SH-SY5Y (cell line): ENCODE data around the gene MFN2.

Experiments used
- GATA2 ChIP-seq: IDR thresholded peaks from 2 replicates; pipeline ENCODE4 v1.6.1; 2011; ENCODE audit warnings: mild to moderate bottlenecking, low read depth, low read length
- GATA3 ChIP-seq: IDR thresholded peaks from 2 replicates; pipeline ENCODE4 v1.6.1; 2011; ENCODE audit warnings: low read depth, mild to moderate bottlenecking, low read length, moderate library complexity

DNA sequence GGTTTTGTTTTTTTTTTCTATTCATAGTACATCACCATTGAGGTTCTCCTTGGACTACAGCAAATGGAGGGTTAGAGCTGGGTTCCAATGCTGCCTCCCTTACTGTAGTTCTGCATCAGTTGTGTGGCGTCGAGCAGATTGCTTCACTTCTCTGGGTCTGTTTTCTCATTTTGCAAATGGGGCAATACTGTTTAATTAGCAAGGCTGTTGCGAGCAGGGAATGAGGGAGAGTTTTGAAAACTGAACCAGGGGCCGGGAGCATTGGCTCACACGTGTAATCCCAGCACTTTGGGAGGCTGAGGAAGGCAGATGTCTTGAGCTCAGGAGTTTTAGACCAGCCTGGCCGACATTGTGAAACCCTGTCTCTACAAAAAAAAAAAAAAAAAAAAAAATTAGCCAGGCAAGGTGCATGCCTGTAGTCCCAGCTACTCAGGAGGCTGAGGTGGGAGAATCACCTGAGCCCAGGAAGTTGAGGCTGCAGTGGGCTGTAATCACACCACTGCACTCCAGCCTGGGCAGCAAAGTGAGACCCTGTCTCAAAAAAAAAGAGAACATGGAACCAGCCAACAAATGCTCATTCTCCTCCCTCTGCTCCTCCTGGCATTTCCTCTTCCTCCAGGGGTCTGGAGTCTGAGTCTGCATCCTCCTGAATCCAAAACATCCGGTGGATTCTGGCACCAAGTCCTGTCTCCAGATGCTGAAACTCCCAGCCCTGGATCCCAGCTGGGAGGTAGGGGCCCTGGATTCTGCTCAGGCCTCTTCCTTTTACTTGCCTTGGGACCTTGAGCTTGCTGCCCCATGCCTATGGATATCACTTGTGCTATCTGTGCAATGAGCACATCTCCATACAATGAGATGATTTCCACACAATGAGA lies 49.4 kb upstream of the MFN2 start:
- no peak for TF ChIP-seq GATA2
- no peak for TF ChIP-seq GATA3
